ENCODE measurements around the gene CFAP300.

The CFAP300 gene

GRCh38 chr11:102047305-102047924 lies at the start of gene CFAP300:
TSS of gene CFAP300 (plus strand) at chr11:102047437. CDS start at chr11:102047471, 34 bp downstream.
- in situ Hi-C loops (cut with HindIII; ENCODE audit: low sequenced_read_pairs), result no loop called here

GRCh38 chr11:102001657-102002338 lies 45.4 kb upstream of the CFAP300 start:
- in situ Hi-C loops (cut with HindIII; ENCODE audit: low sequenced_read_pairs), result no loop called here
- no peak for TF ChIP-seq CTCF (IDR thresholded peaks at IDR 0.05; ENCODE audit: low read depth, low read length)
- H3K4me3 ChIP-seq (ENCODE audit: low read depth, low read length), result no peak overlapping the region
- no peak for DNase-seq (ENCODE audit: low read depth, low spot score)

More at GRCh38 chr11:102047305-102047924, at the start of gene CFAP300:
- DNase-seq (ENCODE audit: low read depth, low spot score), result peak; percentile 75
- H3K4me3 ChIP-seq (ENCODE audit: low read depth, low read length), result peak within 1 kb of the TSS; percentile 62
- no peak for TF ChIP-seq CTCF (IDR thresholded peaks at IDR 0.05; ENCODE audit: low read depth, low read length)

- H3K4me3 ChIP-seq (ENCODE audit: low read depth, low read length), result no peak overlapping the region
- no peak for TF ChIP-seq CTCF (IDR thresholded peaks at IDR 0.05; ENCODE audit: low read depth, low read length)
- DNase-seq (ENCODE audit: low read depth, low spot score), result no peak
- in situ Hi-C loops (cut with HindIII; ENCODE audit: low sequenced_read_pairs), result no loop called here
These were observed 43.0 kb upstream of the CFAP300 start for GRCh38 chr11:102004220-102004619.

- no peak for TF ChIP-seq CTCF (IDR thresholded peaks at IDR 0.05; ENCODE audit: low read depth, low read length)
- DNase-seq (ENCODE audit: low read depth, low spot score), result no peak
- in situ Hi-C loops (cut with HindIII; ENCODE audit: low sequenced_read_pairs), result no loop called here
- no peak overlapping the region for H3K4me3 ChIP-seq (ENCODE audit: low read depth, low read length)
These were observed 41.9 kb upstream of the CFAP300 start for GRCh38 chr11:102005306-102005705.

- DNase-seq (ENCODE audit: low read depth, low spot score), result no peak
- in situ Hi-C loops (cut with HindIII; ENCODE audit: low sequenced_read_pairs), result no loop called here
- H3K4me3 ChIP-seq (ENCODE audit: low read depth, low read length), result no peak overlapping the region
- TF ChIP-seq CTCF (IDR thresholded peaks at IDR 0.05; ENCODE audit: low read depth, low read length), result no peak
These were observed 40.2 kb upstream of the CFAP300 start for GRCh38 chr11:102006835-102007566.

- H3K4me3 ChIP-seq (ENCODE audit: low read depth, low read length), result no peak overlapping the region
- in situ Hi-C loops (cut with HindIII; ENCODE audit: low sequenced_read_pairs), result no loop called here
- peak; percentile 79 for DNase-seq (ENCODE audit: low read depth, low spot score)
- TF ChIP-seq CTCF (IDR thresholded peaks at IDR 0.05; ENCODE audit: low read depth, low read length), result peak; percentile 33
These were observed 39.4 kb upstream of the CFAP300 start for GRCh38 chr11:102007567-102008437.
